Lower leg skin (tissue), 4 donors: Measurements from ENCODE around the gene ROBO1. TPM values are rescaled to one million over a fixed set of nuclear protein-coding genes. Genes with fewer than 3 reads are reported as not detected.
"Not testable (repeated sequence)": the region's sequence is repeated elsewhere in the genome, so short reads cannot be mapped to it uniquely, and the experiment has no call there.

Experiments used
- DNase-seq, 2 donors: peaks; one replicate each; pipeline ENCODE4 v3.0.0-alpha.2; 2019; ENCODE audit warnings: low spot score in 2 of 2
- H3K4me3 ChIP-seq: fragments of 200-600 bp; sonication (generic); 2 replicates; pipeline ENCODE4 v1.5.1; 2017; ENCODE audit warnings: mild to moderate bottlenecking, low read depth; ENCODE audit not compliant: poor library complexity, severe bottlenecking
- CTCF ChIP-seq, 3 donors: fragments of 450-650 bp; IDR thresholded peaks; one replicate each; pipeline ENCODE4 v1.5.1; 2016; ENCODE audit warnings: antibody characterized with exemption in 3 of 3, mild to moderate bottlenecking in 3 of 3, moderate library complexity in 2 of 3
- POLR2A ChIP-seq, 2 donors: fragments of 450-650 bp; IDR thresholded peaks; one replicate each; pipeline ENCODE4 v1.6.1; 2016 to 2017; ENCODE audit warnings: antibody characterized with exemption in 2 of 2, mild to moderate bottlenecking in 1 of 2, moderate library complexity in 1 of 2
- WGBS, 2 donors: methylation state at CpG; one replicate each; pipeline ENCODE4 v1.1.5; 2018; 5-methylcytosine and 5-hydroxymethylcytosine counted together
- intact Hi-C: fragments of 100-400 bp; cut with DNase I; formaldehyde crosslinking; loops from one replicate; pipeline ENCODE4 v1.15.0; 2023; ENCODE audit warnings: low total_unique reads
- total RNA-seq, 4 donors: library from RNA; depleted of rRNA; stranded (reverse); fragments of >200 nt; gene quantifications; one replicate each; pipeline ENCODE4 v1.1.0, GENCODE V29; 2016

ROBO1 gene
- total RNA-seq, 4 donors from 2014 or later = 26.3 to 60.0 (median 51.0) TPM

GRCh38 chr3:79808515-79808914, 40.7 kb upstream of the ROBO1 start:
- WGBS, 2 donors = 72 to 74% methylated on average over 2 of the region's 2 CpGs
- no peak for TF ChIP-seq POLR2A (IDR thresholded peaks at IDR 0.05)
- no peak for TF ChIP-seq CTCF (IDR thresholded peaks at IDR 0.05)
- intact Hi-C loops = no loop called here
- no peak overlapping the region for H3K4me3 ChIP-seq
- no peak for DNase-seq

GRCh38 chr3:79790177-79790576, 22.4 kb upstream of the ROBO1 start:
- intact Hi-C loops, DNase-seq: not testable (repeated sequence)
- WGBS, 2 donors = 82 to 86% methylated on average over 4 of the region's 4 CpGs

GRCh38 chr3:79773291-79773690, 5.5 kb upstream of the ROBO1 start:
- intact Hi-C loops = loop anchor here (2.0 kb wide), 1 partner anchor 56 kb away; no protein-coding TSS in a partner anchor
- TF ChIP-seq CTCF (IDR thresholded peaks at IDR 0.05) (no peak), POLR2A (IDR thresholded peaks at IDR 0.05) (no peak)
- DNase-seq = no peak
- WGBS, 2 donors = 91 to 94% methylated on average over 5 of the region's 5 CpGs
- no peak overlapping the region for H3K4me3 ChIP-seq

More at GRCh38 chr3:79790177-79790576, 22.4 kb upstream of the ROBO1 start:
- H3K4me3 ChIP-seq = not testable (repeated sequence)

GRCh38 chr3:79769229-79769628, 1.4 kb upstream of the ROBO1 start:
- 50 to 56% methylated on average over 3 of the region's 3 CpGs for WGBS, 2 donors
- no peak overlapping the region for H3K4me3 ChIP-seq
- TF ChIP-seq POLR2A (IDR thresholded peaks at IDR 0.05) = no peak
- TF ChIP-seq CTCF (IDR thresholded peaks at IDR 0.05) = no peak
- intact Hi-C loops = no loop called here
- DNase-seq = no peak

GRCh38 chr3:79767194-79767904, 449 bp downstream of the ROBO1 start:
- 2 to 3% methylated on average over 26 of the region's 26 CpGs for WGBS, 2 donors
- no peak overlapping the region for H3K4me3 ChIP-seq
- intact Hi-C loops = no loop called here
- DNase-seq = no peak
- TF ChIP-seq CTCF (IDR thresholded peaks at IDR 0.05) = no peak
- no peak for TF ChIP-seq POLR2A (IDR thresholded peaks at IDR 0.05)

GRCh38 chr3:79766496-79767193, 1.2 kb downstream of the ROBO1 start:
- 2 to 6% methylated on average over 23 to 29 of the region's 42 CpGs for WGBS, 2 donors
- no peak for TF ChIP-seq POLR2A (IDR thresholded peaks at IDR 0.05)
- no peak for TF ChIP-seq CTCF (IDR thresholded peaks at IDR 0.05)
- no peak overlapping the region for H3K4me3 ChIP-seq
- intact Hi-C loops = no loop called here
- DNase-seq = no peak
